Lung microvascular endothelial cell (primary cell): ENCODE results near the gene DDX41. TPM values are rescaled to one million over a fixed set of nuclear protein-coding genes. Genes with fewer than 3 reads are reported as not detected.
"Not testable (repeated sequence)": the region's sequence is repeated elsewhere in the genome, so short reads cannot be mapped to it uniquely, and the experiment has no call there.

Source experiments
- DNase-seq, 2 donors: peaks; one replicate each; pipeline versions ENCODE4 v3.0.0 to v3.0.0-alpha.2; 2010; ENCODE audit warnings: low read depth in 2 of 2
- total RNA-seq: library from RNA; depleted of rRNA; stranded (reverse); fragments of >200 nt; gene quantifications from 2 replicates; pipeline ENCODE4 v1.2.1, GENCODE V29; 2014

The DDX41 gene
- total RNA-seq, 1 donor from 2014 or later: 64.5 TPM

- peak; percentile 46 to 63 for DNase-seq
Measured at GRCh38 chr5:177498013-177498787, 18.6 kb downstream of the DDX41 start.

GRCh38 chr5:177497292-177498012, 19.3 kb downstream of the DDX41 start, which contains the start of gene PDLIM7:
PDLIM7 (minus strand) TSS chr5:177497604; CDS start chr5:177496512, 1,092 bp downstream.
- DNase-seq: peak; percentile 97 to 98

- peak; percentile 89 to 90 for DNase-seq
Measured at GRCh38 chr5:177496727-177497291, 20.0 kb downstream of the DDX41 start.

GRCh38 chr5:177496070-177496726, 20.6 kb downstream of the DDX41 start:
- peak; percentile 43 to 63 for DNase-seq

GRCh38 chr5:177495243-177496060, 21.3 kb downstream of the DDX41 start:
- peak; percentile 71 to 85 for DNase-seq

- DNase-seq: peak; percentile 68 to 95
Measured at GRCh38 chr5:177494346-177495195, 22.2 kb downstream of the DDX41 start.

- no peak for DNase-seq
Measured at GRCh38 chr5:177493795-177494345, 22.9 kb downstream of the DDX41 start.

- no peak for DNase-seq
Measured at GRCh38 chr5:177492841-177493240, 23.9 kb downstream of the DDX41 start.

GRCh38 chr5:177491983-177492746, 24.6 kb downstream of the DDX41 start:
- no peak for DNase-seq

- peak; percentile 70 to 74 for DNase-seq
Measured at GRCh38 chr5:177491429-177491945, 25.3 kb downstream of the DDX41 start.

GRCh38 chr5:177490992-177491391, 25.8 kb downstream of the DDX41 start:
- DNase-seq: no peak

- no peak for DNase-seq
Measured at GRCh38 chr5:177490311-177490991, 26.3 kb downstream of the DDX41 start.

GRCh38 chr5:177489119-177489716, 27.5 kb downstream of the DDX41 start:
- DNase-seq: peak in 1 of 2 donors; percentile 57

GRCh38 chr5:177487975-177488374, 28.8 kb downstream of the DDX41 start:
- DNase-seq: no peak

GRCh38 chr5:177487144-177487543, 29.6 kb downstream of the DDX41 start:
- DNase-seq: no peak

- DNase-seq: no peak
Measured at GRCh38 chr5:177486256-177486655, 30.5 kb downstream of the DDX41 start.

- not testable (repeated sequence) for DNase-seq
Measured at GRCh38 chr5:177485753-177486152, 31.0 kb downstream of the DDX41 start.
